ENCODE measurements around the gene FOXP1. TPM values are rescaled to one million over a fixed set of nuclear protein-coding genes. Genes with fewer than 3 reads are reported as not detected.

FOXP1 gene
- polyA plus RNA-seq, 1 donor from 2014 or later, result 5.6 TPM

DNA sequence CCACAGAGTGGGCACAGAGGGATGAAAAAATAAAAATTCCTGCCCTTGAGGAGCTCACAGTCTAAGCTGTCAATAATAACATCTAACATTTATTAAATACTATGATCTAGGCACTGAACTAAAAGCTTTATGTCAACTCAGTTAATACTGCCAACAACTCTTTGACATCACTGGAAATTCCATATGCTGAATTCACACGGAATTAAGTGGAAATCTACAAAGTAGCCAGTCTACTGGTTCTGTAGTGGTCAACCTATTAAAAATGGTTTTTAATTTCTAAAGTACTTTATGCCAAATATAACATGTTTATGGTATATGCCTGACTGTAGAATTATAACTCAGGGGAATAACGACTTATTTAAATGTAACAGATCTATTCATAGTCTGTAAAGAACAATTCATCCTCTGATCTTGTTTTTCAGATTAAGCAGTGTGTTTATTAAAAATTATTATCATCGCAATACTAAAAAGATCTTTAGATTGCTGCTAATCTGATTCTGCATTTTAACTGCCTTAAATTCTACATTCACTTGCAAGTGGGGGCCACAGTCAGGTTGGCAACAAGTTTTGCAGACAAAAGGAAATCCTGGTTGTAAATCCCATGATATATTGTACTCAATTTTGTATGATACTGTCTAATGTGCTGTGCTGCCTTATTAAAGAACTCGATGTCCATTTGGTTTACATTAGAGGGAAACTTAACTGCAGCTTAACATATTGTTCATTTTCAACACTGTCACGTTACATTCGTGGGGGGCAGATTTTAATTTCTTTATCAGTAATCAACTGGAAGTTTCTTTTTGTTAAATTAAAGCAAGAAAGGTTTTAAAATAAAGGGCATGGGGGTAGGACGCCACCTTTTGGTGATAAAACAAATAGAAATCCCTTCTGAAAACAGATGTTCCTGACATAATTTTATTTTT lies 2.6 kb upstream of the FOXP1 start:
- Histone ChIP-seq H2AFZ (ENCODE audit: low read depth, low read length) (no peak overlapping the region), H3F3A (ENCODE audit: insufficient read depth, low read length, poor library complexity, severe bottlenecking) (peaks cover 9% of the 10 kb centered on the region), H3K27ac (ENCODE audit: low read length) (no peak overlapping the region), H3K4me2 (ENCODE audit: low read length) (no peak overlapping the region), H3K9me3 (ENCODE audit: low read length) (no peaks in the 10 kb centered on the region), H3K9ac (ENCODE audit: low read length) (no peak overlapping the region), H4K20me1 (ENCODE audit: insufficient read depth) (no peaks in the 10 kb centered on the region), H3K27me3 (ENCODE audit: insufficient read depth, low read depth, low read length) (peaks cover 15% of the 10 kb centered on the region), H3K36me3 (ENCODE audit: insufficient read depth, low read length) (no peaks in the 10 kb centered on the region), H3K79me2 (replicated peaks; ENCODE audit: insufficient read depth, low read length) (no peaks in the 10 kb centered on the region), H3K4me3 (ENCODE audit: low read length) (no peak overlapping the region), H3K9me2 (ENCODE audit: insufficient read depth, low read length) (no peaks in the 10 kb centered on the region)
- TF ChIP-seq CTCF (IDR thresholded peaks at IDR 0.05; ENCODE audit: poor library complexity, severe bottlenecking) (peak; percentile 85), SMC3 (conservative IDR thresholded peaks at IDR 0.05; ENCODE audit: poor library complexity) (peak; percentile 86), TAF1 (IDR thresholded peaks at IDR 0.05; ENCODE audit: low read depth) (no peak), RAD21 (conservative IDR thresholded peaks at IDR 0.05) (peak; percentile 87), EZH2 (IDR thresholded peaks at IDR 0.05; ENCODE audit: borderline replicate concordance, insufficient read depth, low read length, poor library complexity, severe bottlenecking) (no peak)

DNA sequence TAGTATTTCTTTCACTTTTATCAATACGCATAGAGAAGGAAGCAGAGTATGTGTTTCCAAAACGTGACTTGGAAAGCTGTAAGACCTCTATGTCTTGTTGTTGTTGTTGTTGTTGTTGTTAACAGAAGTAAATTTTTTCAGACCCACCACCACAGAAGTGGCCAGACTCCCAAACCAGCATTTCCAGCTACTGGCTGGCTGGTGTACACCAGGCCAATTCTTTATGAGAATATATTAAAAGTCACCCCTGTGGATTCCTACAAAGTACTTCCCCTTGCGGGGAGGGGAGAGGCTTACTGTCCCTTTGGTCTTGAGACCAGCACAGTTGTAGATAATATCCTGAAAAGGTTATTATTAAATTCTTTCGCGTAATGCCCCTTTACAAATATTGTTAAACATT lies 1.6 kb upstream of the FOXP1 start:
- H3K27ac ChIP-seq (ENCODE audit: low read length), result no peak overlapping the region
- H3K27me3 ChIP-seq (ENCODE audit: insufficient read depth, low read depth, low read length), result peaks cover 25% of the 10 kb centered on the region
- H3K9me3 ChIP-seq (ENCODE audit: low read length), result no peaks in the 10 kb centered on the region
- H3K9me2 ChIP-seq (ENCODE audit: insufficient read depth, low read length), result no peaks in the 10 kb centered on the region
- no peaks in the 10 kb centered on the region for H4K20me1 ChIP-seq (ENCODE audit: insufficient read depth)
- TF ChIP-seq SMC3 (conservative IDR thresholded peaks at IDR 0.05; ENCODE audit: poor library complexity), result no peak
- TF ChIP-seq RAD21 (conservative IDR thresholded peaks at IDR 0.05), result no peak
- TF ChIP-seq CTCF (IDR thresholded peaks at IDR 0.05; ENCODE audit: poor library complexity, severe bottlenecking), result no peak
- TF ChIP-seq EZH2 (IDR thresholded peaks at IDR 0.05; ENCODE audit: borderline replicate concordance, insufficient read depth, low read length, poor library complexity, severe bottlenecking), result no peak
- TF ChIP-seq MXI1 (conservative IDR thresholded peaks at IDR 0.05; ENCODE audit: poor library complexity, severe bottlenecking), result no peak
- no peak for TF ChIP-seq POLR2AphosphoS5 (IDR thresholded peaks at IDR 0.05)
- TF ChIP-seq, protein P1, sequence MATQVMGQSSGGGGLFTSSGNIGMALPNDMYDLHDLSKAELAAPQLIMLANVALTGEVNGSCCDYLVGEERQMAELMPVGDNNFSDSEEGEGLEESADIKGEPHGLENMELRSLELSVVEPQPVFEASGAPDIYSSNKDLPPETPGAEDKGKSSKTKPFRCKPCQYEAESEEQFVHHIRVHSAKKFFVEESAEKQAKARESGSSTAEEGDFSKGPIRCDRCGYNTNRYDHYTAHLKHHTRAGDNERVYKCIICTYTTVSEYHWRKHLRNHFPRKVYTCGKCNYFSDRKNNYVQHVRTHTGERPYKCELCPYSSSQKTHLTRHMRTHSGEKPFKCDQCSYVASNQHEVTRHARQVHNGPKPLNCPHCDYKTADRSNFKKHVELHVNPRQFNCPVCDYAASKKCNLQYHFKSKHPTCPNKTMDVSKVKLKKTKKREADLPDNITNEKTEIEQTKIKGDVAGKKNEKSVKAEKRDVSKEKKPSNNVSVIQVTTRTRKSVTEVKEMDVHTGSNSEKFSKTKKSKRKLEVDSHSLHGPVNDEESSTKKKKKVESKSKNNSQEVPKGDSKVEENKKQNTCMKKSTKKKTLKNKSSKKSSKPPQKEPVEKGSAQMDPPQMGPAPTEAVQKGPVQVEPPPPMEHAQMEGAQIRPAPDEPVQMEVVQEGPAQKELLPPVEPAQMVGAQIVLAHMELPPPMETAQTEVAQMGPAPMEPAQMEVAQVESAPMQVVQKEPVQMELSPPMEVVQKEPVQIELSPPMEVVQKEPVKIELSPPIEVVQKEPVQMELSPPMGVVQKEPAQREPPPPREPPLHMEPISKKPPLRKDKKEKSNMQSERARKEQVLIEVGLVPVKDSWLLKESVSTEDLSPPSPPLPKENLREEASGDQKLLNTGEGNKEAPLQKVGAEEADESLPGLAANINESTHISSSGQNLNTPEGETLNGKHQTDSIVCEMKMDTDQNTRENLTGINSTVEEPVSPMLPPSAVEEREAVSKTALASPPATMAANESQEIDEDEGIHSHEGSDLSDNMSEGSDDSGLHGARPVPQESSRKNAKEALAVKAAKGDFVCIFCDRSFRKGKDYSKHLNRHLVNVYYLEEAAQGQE (IDR thresholded peaks at IDR 0.05; ENCODE audit: borderline replicate concordance), result no peak
- no peak for TF ChIP-seq TAF1 (IDR thresholded peaks at IDR 0.05; ENCODE audit: low read depth)
- TF ChIP-seq EP300 (conservative IDR thresholded peaks at IDR 0.05; ENCODE audit: poor library complexity, severe bottlenecking), result no peak
- H3K4me2 ChIP-seq (ENCODE audit: low read length), result no peak overlapping the region
- H3K79me2 ChIP-seq (replicated peaks; ENCODE audit: insufficient read depth, low read length), result no peaks in the 10 kb centered on the region
- H3K4me3 ChIP-seq (ENCODE audit: low read length), result peak overlapping the region; percentile 84
- H3K9ac ChIP-seq (ENCODE audit: low read length), result no peak overlapping the region
- no peaks in the 10 kb centered on the region for H3K36me3 ChIP-seq (ENCODE audit: insufficient read depth, low read length)
- H2AFZ ChIP-seq (ENCODE audit: low read depth, low read length), result no peak overlapping the region
- peaks cover 9% of the 10 kb centered on the region for H3F3A ChIP-seq (ENCODE audit: insufficient read depth, low read length, poor library complexity, severe bottlenecking)
